Caki2 (cell line): ENCODE results near the gene PKP3. TPM values are rescaled to one million over a fixed set of nuclear protein-coding genes. Genes with fewer than 3 reads are reported as not detected.
"Not testable (repeated sequence)": the region's sequence is repeated elsewhere in the genome, so short reads cannot be mapped to it uniquely, and the experiment has no call there.

Experiments used
- DNase-seq: peaks from one replicate; pipeline ENCODE4 v3.0.0-alpha.2; 2015; ENCODE audit warnings: low read depth
- in situ Hi-C: cut with HindIII; loops from 2 replicates; pipeline ENCODE4 v1.10.0; 2016; ENCODE audit warnings: low sequenced_read_pairs, low pct_unique_long_range_greater_than_20kb, mixed read lengths
- total RNA-seq: library from RNA; depleted of rRNA; stranded (reverse); fragments of >200 nt; shearing (Covaris generic); gene quantifications from 2 replicates; pipeline ENCODE4 v1.2.3, GENCODE V29; 2014; ENCODE audit warnings: low replicate concordance

PKP3 gene
- total RNA-seq, 1 experiment from 2014 or later = 70.7 TPM

DNA sequence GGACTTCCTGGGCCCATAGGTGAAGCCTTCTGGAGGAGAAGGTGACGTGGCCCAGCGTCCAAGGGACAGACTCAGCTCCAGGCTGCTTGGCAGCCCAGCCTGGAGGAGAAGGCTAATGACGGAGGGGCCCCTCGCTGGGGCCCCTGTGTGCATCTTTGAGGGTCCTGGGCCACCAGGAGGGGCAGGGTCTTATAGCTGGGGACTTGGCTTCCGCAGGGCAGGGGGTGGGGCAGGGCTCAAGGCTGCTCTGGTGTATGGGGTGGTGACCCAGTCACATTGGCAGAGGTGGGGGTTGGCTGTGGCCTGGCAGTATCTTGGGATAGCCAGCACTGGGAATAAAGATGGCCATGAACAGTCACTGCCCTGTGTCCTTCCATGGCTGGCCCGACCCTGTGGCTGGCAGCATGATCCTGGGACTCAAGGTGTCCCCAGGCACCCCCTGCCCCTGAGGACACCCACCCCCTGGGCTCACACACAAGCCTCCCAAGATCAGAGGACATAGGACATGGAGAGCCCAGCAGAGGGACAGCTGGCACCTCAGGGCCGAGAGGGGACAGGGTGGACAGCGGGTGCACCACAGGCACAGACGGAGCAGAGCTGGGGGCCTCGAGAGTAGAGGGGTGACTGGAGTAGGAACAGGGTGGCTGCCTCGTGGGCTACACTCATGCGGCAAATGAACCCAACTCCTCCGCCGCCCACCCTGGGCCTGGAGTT lies 10.7 kb downstream of the PKP3 start:
- in situ Hi-C loops = no loop called here
- no peak for DNase-seq

- in situ Hi-C loops = no loop called here
- no peak for DNase-seq
These were observed 11.4 kb downstream of the PKP3 start for GRCh38 chr11:405323-405953.

DNA sequence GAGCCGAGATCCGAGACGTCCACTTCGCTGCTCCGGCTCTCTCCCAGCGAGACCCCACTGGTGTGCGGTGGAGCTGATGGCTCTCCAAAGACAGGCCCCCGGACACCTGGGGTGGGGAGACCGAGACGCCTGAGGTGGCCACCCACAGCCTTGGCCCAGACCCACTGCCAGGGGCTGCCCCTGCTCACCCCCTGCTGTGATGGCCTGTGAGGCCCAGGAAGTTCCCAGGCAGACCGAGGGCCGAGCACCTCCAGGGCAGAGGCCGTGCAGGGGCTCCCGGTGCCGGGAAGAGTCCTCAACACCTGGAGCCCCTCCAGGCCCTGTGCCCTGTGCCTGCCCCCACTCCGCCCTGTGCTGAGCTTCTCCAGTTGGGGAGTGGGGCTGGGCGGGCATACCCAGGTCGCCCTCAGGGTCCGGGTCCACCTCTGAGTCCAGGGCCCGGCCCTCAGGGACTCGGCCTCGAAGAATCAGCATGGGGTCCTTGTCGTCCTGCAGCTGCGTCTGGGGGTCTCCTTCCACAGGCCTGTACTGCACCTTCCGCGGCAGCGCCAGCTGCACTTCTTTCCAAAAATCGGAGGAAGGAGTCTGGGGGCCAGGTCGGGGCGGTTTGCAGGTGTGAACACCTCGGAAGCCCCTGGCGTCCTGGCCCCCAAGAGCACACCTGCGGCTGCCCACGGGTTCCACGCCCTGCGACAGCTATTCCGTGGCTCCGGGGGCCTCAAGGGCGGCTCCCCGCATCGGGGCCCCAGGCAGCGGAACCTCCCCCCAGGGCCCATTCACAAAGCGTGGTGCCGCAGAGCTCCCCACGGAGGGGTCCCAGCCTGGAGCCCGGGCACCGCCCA lies 12.2 kb downstream of the PKP3 start:
- DNase-seq = no peak
- in situ Hi-C loops = no loop called here

- peak; percentile 80 for DNase-seq
- in situ Hi-C loops = no loop called here
These were observed 13.0 kb downstream of the PKP3 start for GRCh38 chr11:406796-407650.

GRCh38 chr11:407651-408123 lies 13.7 kb downstream of the PKP3 start:
- DNase-seq = no peak
- in situ Hi-C loops = no loop called here

DNA sequence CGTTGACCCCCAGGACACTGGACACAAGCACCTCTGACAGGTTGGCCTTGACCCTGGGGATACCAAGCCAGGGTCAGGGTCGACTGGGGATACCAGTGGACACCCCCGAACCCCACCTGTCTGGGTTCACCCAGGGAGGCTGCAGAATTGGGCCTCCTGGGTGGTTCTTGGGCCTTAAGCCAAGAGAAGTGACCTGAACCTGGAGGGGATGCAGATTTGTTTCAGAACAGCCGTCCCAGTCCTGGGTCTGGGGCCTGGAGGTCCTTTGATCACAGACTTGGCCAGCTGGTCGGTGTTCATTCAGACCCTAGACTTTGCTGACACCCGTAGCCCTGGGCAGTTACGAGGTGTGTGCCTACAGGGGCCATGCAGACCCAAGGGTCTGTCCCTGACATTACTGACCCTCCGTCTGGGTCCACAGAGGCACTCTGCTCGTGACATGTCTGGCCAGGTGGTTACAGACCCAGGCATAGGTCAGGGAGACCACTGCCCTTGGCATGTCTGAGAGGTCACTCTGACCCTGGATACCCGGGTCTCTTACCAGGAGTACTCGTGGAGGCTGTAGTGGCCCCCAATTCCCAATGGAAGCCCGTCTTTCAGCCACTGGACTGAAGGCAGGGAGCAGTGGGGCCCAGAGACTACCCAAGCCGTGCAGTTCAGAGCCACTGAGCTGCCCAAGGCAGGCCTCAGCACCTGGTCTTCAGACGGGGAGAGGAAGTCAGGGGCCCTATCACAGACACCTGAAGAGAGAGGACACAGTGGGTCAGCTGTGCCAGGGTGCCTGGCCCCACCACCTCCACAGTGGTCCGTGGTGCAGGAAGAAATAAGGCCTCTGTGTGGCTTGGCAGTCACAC lies 14.4 kb downstream of the PKP3 start:
- DNase-seq = no peak
- in situ Hi-C loops = no loop called here

GRCh38 chr11:409008-409599 lies 15.1 kb downstream of the PKP3 start:
- DNase-seq = no peak
- in situ Hi-C loops = no loop called here

DNA sequence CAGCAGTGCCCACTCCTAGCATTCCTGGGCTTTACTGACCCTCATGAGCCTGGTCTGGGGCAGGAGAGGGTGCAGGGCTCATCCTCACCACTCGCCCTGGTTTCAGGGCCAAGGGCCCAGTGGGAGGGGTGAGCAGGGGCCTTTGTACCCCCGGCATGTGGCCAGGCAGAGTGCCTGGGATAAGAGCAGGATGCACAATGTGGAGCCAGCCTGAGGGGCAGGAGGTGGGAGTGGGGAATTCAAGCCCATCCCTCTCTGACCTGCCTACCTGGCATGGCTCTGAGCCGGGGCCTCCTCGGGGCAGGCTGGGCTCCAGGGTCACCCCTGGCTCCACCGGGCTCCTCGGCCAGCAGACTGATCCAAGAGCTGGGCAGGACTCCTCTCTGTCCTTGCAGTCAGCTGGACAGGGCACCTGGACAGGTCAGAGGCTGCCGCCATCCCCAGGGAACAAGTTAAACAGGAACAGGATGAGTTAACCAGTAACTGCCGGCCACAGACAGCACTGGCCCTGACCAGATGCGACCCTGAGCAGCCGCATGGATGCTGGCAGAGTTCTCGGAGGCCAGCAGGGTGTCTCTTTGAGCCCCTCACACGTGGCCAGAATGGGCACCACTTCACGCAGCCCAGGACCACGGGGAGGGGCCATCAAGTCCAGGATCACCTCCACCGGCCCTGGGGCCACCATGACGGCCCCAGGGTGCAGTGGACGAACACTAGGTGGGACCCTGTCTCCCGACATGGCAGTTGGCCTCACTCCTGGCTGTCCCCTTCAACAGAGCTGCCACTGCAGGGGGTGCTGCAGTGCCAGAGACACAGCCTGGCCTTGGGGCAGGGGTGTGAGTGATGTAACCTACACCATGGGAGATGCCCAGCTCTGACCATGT lies 15.8 kb downstream of the PKP3 start:
- no peak for DNase-seq
- in situ Hi-C loops = no loop called here

GRCh38 chr11:410711-411110 lies 16.7 kb downstream of the PKP3 start:
- DNase-seq, in situ Hi-C loops: not testable (repeated sequence)

- in situ Hi-C loops, DNase-seq: not testable (repeated sequence)
These were observed 17.5 kb downstream of the PKP3 start for GRCh38 chr11:411520-411919.

DNA sequence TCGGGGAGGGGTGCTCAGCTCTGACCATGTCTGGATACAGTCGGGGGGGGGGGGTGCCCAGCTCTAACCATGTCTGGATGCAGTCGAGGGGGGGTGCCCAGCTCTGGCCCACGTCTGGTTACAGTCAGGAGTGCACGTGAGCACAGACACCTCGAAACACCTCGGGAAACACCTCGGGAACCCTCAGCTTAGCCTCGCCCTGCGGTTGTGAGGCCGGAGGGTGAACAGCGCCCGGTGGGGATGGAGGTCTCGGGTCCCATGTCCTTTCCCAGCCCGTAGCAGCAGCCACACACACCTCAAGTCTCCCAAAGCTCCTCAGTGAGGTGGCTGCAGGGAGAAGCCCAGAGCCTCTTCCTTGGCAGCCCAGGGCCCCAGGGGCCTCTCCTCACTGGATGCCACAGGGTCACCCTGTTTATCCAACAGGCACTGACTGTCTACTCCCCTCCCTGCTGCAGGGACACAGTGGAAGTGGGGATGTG lies 18.7 kb downstream of the PKP3 start:
- no peak for DNase-seq
- in situ Hi-C loops = no loop called here

DNA sequence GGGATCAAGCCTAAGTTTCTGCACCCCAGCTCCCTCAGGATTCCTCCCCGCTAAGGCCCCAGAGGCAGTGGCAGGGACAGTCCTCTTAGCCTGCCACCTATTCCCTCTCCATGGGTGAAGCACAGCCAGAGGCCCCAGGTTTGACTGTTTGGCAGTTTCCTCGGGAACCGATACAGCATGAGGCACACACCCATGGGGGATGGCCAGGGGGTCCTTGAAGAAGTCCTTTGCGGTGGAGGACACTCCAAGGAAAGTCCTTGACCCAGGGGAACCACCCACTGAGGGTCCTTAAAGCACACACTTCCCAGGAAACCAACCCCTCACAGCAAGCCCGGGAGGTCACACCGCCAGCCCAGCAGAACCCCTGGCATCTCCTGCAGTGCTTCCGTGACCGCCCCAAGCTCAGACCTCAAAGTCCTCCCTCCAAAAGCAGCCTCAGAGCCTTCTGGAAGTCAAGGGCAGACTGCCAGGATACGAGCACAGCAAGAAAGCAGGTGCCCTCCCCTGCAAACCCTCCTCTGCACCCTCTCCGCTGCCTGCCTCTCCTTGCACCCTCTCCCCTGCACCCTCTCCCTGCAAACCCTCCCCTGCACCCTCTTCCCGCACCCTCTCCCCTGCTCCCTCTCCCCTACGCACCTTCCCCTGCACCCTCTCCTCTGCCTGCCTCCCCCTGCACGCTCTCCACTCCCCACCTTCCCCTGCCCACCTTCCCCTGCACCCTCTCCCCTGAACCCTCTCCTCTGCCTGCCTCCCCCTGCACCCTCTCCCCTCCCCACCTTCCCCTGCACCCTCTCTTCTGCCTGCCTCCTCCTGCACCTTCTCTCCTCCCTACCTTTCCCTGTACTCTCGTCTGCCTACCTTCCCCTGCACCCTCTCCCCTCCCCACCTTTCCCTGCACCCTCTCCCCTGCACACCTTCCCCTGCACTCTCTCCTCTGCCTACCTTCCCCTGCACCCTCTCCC lies 19.4 kb downstream of the PKP3 start:
- no peak for DNase-seq

DNA sequence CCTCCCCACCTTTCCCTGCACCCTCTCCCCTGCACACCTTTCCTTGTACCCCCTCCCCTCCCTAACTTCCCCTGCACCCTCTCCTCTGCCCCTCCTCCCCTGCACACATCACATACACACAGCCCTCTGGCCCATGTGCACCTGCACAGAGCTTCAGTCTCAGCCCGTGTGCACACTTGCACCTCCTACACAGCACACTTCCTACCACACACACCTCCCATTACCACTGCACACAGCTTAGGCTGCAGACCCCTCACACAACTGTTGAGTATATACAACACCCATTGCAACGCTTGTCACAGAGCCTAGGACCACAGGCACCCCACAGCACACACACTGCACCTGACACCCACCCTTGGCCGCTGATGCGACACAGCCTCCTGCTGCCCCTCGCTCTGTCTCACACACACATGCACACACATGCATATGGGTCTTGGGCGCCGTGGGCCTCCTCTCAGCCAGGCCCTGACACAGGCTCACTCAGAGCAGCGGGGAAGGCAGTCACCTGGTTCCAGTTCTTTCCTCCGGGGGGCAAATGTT lies 20.4 kb downstream of the PKP3 start:
- in situ Hi-C loops = no loop called here
- DNase-seq = no peak

More for the DNA sequence above, 19.4 kb downstream of the PKP3 start:
- in situ Hi-C loops = no loop called here

GRCh38 chr11:415640-416041 lies 21.6 kb downstream of the PKP3 start:
- no peak for DNase-seq

More at GRCh38 chr11:415640-416041, 21.6 kb downstream of the PKP3 start:
- in situ Hi-C loops = no loop called here
